H9 (cell line): ENCODE data around the gene USP20. TPM values are rescaled to one million over a fixed set of nuclear protein-coding genes. Genes with fewer than 3 reads are reported as not detected.

ENCODE experiments used
- DNase-seq: peaks from one replicate; pipeline ENCODE4 v3.0.0-alpha.2; 2017
- H2AFZ ChIP-seq: one replicate; pipeline ENCODE4 v1.6.1; 2013; ENCODE audit warnings: mild to moderate bottlenecking, low read length, control low read depth, moderate library complexity
- H2AK5ac ChIP-seq: 2 replicates; pipeline ENCODE4 v1.6.1; 2013; ENCODE audit warnings: low read length, control low read depth, mixed read lengths; ENCODE audit not compliant: insufficient read length
- H2BK120ac ChIP-seq: one replicate; pipeline ENCODE4 v1.6.1; 2013; ENCODE audit warnings: low read depth, mild to moderate bottlenecking, low read length, control low read depth, inconsistent platforms; ENCODE audit not compliant: poor library complexity, severe bottlenecking
- H2BK12ac ChIP-seq: 2 replicates; pipeline ENCODE4 v1.6.1; 2013; ENCODE audit warnings: low read length, control low read depth, mixed read lengths, low read depth; ENCODE audit not compliant: insufficient read length
- H2BK15ac ChIP-seq: 2 replicates; pipeline ENCODE4 v1.6.1; 2013; ENCODE audit warnings: low read depth, low read length, control low read depth
- H2BK20ac ChIP-seq: one replicate; pipeline ENCODE4 v1.6.1; 2013; ENCODE audit warnings: low read depth, mild to moderate bottlenecking, low read length, control low read depth, inconsistent platforms; ENCODE audit not compliant: poor library complexity, severe bottlenecking
- H2BK5ac ChIP-seq: 2 replicates; pipeline ENCODE4 v1.6.1; 2013; ENCODE audit warnings: low read length, control low read depth, mixed read lengths; ENCODE audit not compliant: insufficient read length
- H3K14ac ChIP-seq: 2 replicates; pipeline ENCODE4 v1.6.1; 2013; ENCODE audit warnings: low read length, control low read depth; ENCODE audit not compliant: insufficient read depth
- H3K18ac ChIP-seq: 2 replicates; pipeline ENCODE4 v1.6.1; 2013; ENCODE audit warnings: low read depth, mild to moderate bottlenecking, mixed read lengths, low read length, control low read depth; ENCODE audit not compliant: insufficient read length
- H3K23ac ChIP-seq: 2 replicates; pipeline ENCODE4 v1.6.1; 2013; ENCODE audit warnings: low read length, control low read depth, mixed read lengths, low read depth; ENCODE audit not compliant: insufficient read length
- H3K23me2 ChIP-seq: 2 replicates; pipeline ENCODE4 v1.6.1; 2013; ENCODE audit warnings: low read depth, mild to moderate bottlenecking, mixed read lengths, low read length, control low read depth; ENCODE audit not compliant: insufficient read length, poor library complexity, severe bottlenecking
- H3K27ac ChIP-seq: 2 replicates; pipeline ENCODE4 v1.5.1; 2013; ENCODE audit warnings: low read length, control low read depth, mixed read lengths, low read depth; ENCODE audit not compliant: insufficient read length
- H3K27me3 ChIP-seq: 2 replicates; pipeline ENCODE4 v1.6.1; 2013; ENCODE audit warnings: low read length, control low read depth, inconsistent platforms; ENCODE audit not compliant: insufficient read depth
- H3K4ac ChIP-seq: 2 replicates; pipeline ENCODE4 v1.6.1; 2013; ENCODE audit warnings: low read depth, mild to moderate bottlenecking, control low read depth, inconsistent platforms, low read length, moderate library complexity
- H3K4me1 ChIP-seq: 2 replicates; pipeline ENCODE4 v1.6.1; 2013; ENCODE audit warnings: low read length, control low read depth, inconsistent platforms; ENCODE audit not compliant: insufficient read depth
- H3K4me2 ChIP-seq: 2 replicates; pipeline ENCODE4 v1.6.1; 2013; ENCODE audit warnings: low read length, control low read depth, mixed read lengths; ENCODE audit not compliant: insufficient read length, insufficient read depth
- H3K56ac ChIP-seq: 2 replicates; pipeline ENCODE4 v1.6.1; 2013; ENCODE audit warnings: low read depth, mild to moderate bottlenecking, mixed read lengths, low read length, control low read depth; ENCODE audit not compliant: insufficient read length
- H3K79me1 ChIP-seq: 2 replicates; pipeline ENCODE4 v1.6.1; 2013; ENCODE audit warnings: low read depth, mild to moderate bottlenecking, moderate library complexity, low read length, control low read depth, inconsistent platforms; ENCODE audit not compliant: insufficient read depth, poor library complexity, severe bottlenecking
- H3K79me2 ChIP-seq: 2 replicates; pipeline ENCODE4 v1.6.1; 2013; ENCODE audit warnings: low read length, control low read depth, inconsistent platforms; ENCODE audit not compliant: insufficient read depth
- H3K9ac ChIP-seq: 2 replicates; pipeline ENCODE4 v1.6.1; 2013; ENCODE audit warnings: low read length, control low read depth, mixed read lengths; ENCODE audit not compliant: insufficient read length; ENCODE audit errors: extremely low read depth
- H3K9me3 ChIP-seq: one replicate; pipeline ENCODE4 v1.6.1; 2013; ENCODE audit warnings: low read depth, low read length, inconsistent platforms; ENCODE audit not compliant: control insufficient read depth
- H3T11ph ChIP-seq: one replicate; pipeline ENCODE4 v1.6.1; 2013; ENCODE audit warnings: mild to moderate bottlenecking, low read length, control low read depth, inconsistent platforms
- H4K20me1 ChIP-seq: one replicate; pipeline ENCODE4 v1.6.1; 2013; ENCODE audit not compliant: control insufficient read depth, insufficient read length, insufficient read depth
- H4K5ac ChIP-seq: 2 replicates; pipeline ENCODE4 v1.6.1; 2013; ENCODE audit warnings: low read depth, mild to moderate bottlenecking, mixed read lengths, low read length, control low read depth; ENCODE audit not compliant: insufficient read length
- H4K8ac ChIP-seq: replicated peaks from 2 replicates; pipeline ENCODE4 v1.6.1; 2013; ENCODE audit warnings: low read length, control low read depth, mixed read lengths, low read depth; ENCODE audit not compliant: insufficient read length
- H4K91ac ChIP-seq: 2 replicates; pipeline ENCODE4 v1.6.1; 2013; ENCODE audit warnings: low read depth, mild to moderate bottlenecking, moderate library complexity, mixed read lengths, low read length, control low read depth; ENCODE audit not compliant: insufficient read length
- H3K27ac Mint-ChIP-seq, 3 experiments: 2 replicates in 2 of 3; 3 replicates in 1 of 3; pipeline ENCODE4 v1.8.0; 2020 to 2021; ENCODE audit warnings: mixed read lengths in 3 of 3, mild to moderate bottlenecking in 1 of 3, moderate library complexity in 1 of 3
- H3K27me3 Mint-ChIP-seq: 2 replicates; pipeline ENCODE4 v1.8.0; 2021; ENCODE audit warnings: low read depth, mild to moderate bottlenecking, moderate library complexity, mixed read lengths
- H3K36me3 Mint-ChIP-seq, 3 experiments: 2 replicates in 2 of 3; 3 replicates in 1 of 3; pipeline ENCODE4 v1.8.0; 2020 to 2021; ENCODE audit warnings: low read depth in 3 of 3, mixed read lengths in 3 of 3; ENCODE audit not compliant: insufficient read depth in 1 of 3
- H3K4me1 Mint-ChIP-seq, 2 experiments: 2 replicates each; pipeline ENCODE4 v1.8.0; 2020; ENCODE audit warnings: mixed read lengths in 2 of 2
- H3K4me3 Mint-ChIP-seq, 2 experiments: 2 replicates in 1 of 2; 3 replicates in 1 of 2; pipeline ENCODE4 v1.8.0; 2020 to 2021; ENCODE audit warnings: mild to moderate bottlenecking in 2 of 2, mixed read lengths in 2 of 2, moderate library complexity in 1 of 2
- H3K9me3 Mint-ChIP-seq, 2 experiments: 2 replicates in 1 of 2; 3 replicates in 1 of 2; pipeline ENCODE4 v1.8.0; 2020; ENCODE audit warnings: mild to moderate bottlenecking in 2 of 2, mixed read lengths in 2 of 2, moderate library complexity in 1 of 2
- WGBS: extraction: QIAGEN DNeasy Blood & Tissue Kit; methylation state at CpG from one replicate; pipeline ENCODE4 v1.1.7; 2013; ENCODE audit warnings: missing lambda C conversion rate, low lambda C conversion rate, mixed read lengths; ENCODE audit not compliant: insufficient read length; ENCODE audit errors: extremely low coverage; 5-methylcytosine and 5-hydroxymethylcytosine counted together
- total RNA-seq: library from RNA; stranded (reverse); gene quantifications from 2 replicates; pipeline ENCODE4 v1.2.1, GENCODE V29; 2021
- TF ChIP-seq, protein P1 (sequence below): fragments of 200-600 bp; sonication (generic); conservative IDR thresholded peaks from 3 replicates; pipeline ENCODE4 v1.8.0; 2021; ENCODE audit warnings: antibody characterized with exemption, mild to moderate bottlenecking

Gene USP20
- total RNA-seq, 1 experiment from 2014 or later, result 20.9 TPM

DNA sequence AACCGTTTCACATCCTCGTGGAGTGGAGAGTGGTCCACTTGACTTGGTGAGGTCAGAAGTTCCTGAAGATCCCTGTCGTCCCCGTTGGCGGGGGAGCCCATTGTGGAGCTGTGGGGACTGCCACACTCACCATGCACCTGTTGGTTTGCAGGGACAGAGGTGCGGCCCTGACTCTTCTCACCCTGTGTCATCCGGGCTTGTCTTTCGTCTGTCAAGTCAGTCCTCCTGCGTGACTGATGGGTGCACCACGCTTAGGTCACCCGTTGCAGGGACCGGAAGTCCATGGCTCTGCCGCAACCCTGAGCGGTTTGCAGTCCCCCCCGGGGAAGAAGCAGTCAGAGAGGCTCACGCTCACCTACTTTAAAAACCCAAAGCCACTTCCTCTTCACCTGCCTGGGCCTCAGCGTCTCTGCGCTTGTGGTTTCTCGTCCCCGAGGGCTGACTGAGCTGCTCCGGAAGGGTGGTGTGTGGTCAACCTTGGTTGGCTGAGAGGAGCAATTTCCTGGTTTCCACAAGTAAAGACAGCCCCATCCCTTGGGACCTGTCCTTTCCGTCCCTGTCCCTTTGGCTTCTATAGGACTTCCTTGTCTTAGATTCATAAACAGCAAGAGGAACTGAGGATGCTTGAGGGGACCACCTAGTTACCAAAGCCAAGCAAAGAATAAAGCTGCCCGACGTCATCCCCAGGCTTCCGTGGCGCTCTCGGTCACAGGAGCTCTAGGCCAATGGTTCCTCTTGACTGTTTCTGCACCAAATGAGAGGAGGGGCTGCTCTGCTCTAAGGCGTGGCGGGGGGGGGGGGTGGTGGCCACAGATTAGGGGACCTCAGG lies 53.2 kb downstream of the USP20 start:
- H3K4me3 Mint-ChIP-seq, result no peak overlapping the region; a peak in 1 of 5 replicates
- Histone ChIP-seq H3K9me3 (no peaks in the 10 kb centered on the region), H3K4me2 (no peak overlapping the region), H4K91ac (no peak overlapping the region), H3K4ac (no peak overlapping the region), H4K5ac (no peak overlapping the region), H2AFZ (no peak overlapping the region), H2BK120ac (no peak overlapping the region), H3K9ac (no peak overlapping the region), H3K27ac (no peak overlapping the region), H3K14ac (no peak overlapping the region), H3T11ph (no peak overlapping the region), H4K20me1 (no peaks in the 10 kb centered on the region), H3K56ac (no peak overlapping the region), H3K4me1 (peaks cover 6% of the 10 kb centered on the region; the same call in 1 of the 2 replicates), H3K79me2 (no peaks in the 10 kb centered on the region), H3K79me1 (no peaks in the 10 kb centered on the region), H3K23ac (no peak overlapping the region), H3K18ac (no peak overlapping the region), H2BK15ac (no peak overlapping the region), H4K8ac (no peak overlapping the region), H2BK20ac (no peak overlapping the region), H2BK12ac (no peak overlapping the region), H2AK5ac (no peak overlapping the region), H2BK5ac (no peak overlapping the region), H3K23me2 (no peaks in the 10 kb centered on the region), H3K27me3 (no peaks in the 10 kb centered on the region)
- H3K27ac Mint-ChIP-seq, result peak overlapping the region in 2 of 3 experiments; percentile 35 to 76; a peak in 2 of 7 replicates
- no peaks in the 10 kb centered on the region for H3K27me3 Mint-ChIP-seq
- H3K9me3 Mint-ChIP-seq, result no peaks in the 10 kb centered on the region
- no peak for DNase-seq
- no CpG with 5 or more reads among the region's 29 CpGs for WGBS
- peaks cover 52 to 58% of the 10 kb centered on the region in 2 experiments for H3K4me1 Mint-ChIP-seq
- H3K36me3 Mint-ChIP-seq, result peaks cover 0 to 4% (median 3%) of the 10 kb centered on the region in 3 experiments; a peak in 5 of 7 replicates
- TF ChIP-seq, protein P1, sequence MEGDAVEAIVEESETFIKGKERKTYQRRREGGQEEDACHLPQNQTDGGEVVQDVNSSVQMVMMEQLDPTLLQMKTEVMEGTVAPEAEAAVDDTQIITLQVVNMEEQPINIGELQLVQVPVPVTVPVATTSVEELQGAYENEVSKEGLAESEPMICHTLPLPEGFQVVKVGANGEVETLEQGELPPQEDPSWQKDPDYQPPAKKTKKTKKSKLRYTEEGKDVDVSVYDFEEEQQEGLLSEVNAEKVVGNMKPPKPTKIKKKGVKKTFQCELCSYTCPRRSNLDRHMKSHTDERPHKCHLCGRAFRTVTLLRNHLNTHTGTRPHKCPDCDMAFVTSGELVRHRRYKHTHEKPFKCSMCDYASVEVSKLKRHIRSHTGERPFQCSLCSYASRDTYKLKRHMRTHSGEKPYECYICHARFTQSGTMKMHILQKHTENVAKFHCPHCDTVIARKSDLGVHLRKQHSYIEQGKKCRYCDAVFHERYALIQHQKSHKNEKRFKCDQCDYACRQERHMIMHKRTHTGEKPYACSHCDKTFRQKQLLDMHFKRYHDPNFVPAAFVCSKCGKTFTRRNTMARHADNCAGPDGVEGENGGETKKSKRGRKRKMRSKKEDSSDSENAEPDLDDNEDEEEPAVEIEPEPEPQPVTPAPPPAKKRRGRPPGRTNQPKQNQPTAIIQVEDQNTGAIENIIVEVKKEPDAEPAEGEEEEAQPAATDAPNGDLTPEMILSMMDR, result no peak
